ENCODE data around the gene MAT1A.
"Not testable (repeated sequence)": the region's sequence is repeated elsewhere in the genome, so short reads cannot be mapped to it uniquely, and the experiment has no call there.

- not testable (repeated sequence) for TF ChIP-seq CTCF (IDR thresholded peaks at IDR 0.05; ENCODE audit: insufficient read depth, low read length); SPI1 (IDR thresholded peaks at IDR 0.05; ENCODE audit: borderline replicate concordance, low read depth); GABPA (IDR thresholded peaks at IDR 0.05; ENCODE audit: low read depth); POLR2AphosphoS5 (IDR thresholded peaks at IDR 0.05; ENCODE audit: low read depth); REST (IDR thresholded peaks at IDR 0.05; ENCODE audit: insufficient replicate concordance, low read depth)
These were observed 62.7 kb downstream of the MAT1A start for GRCh38 chr10:80226723-80227122.

All from HL-60 (cell line).